SU-DHL-6 (cell line): ENCODE results near the gene CDX2.

Experiments
- H2AFZ ChIP-seq: fragments of 200-600 bp; sonication (generic); 2 replicates; pipeline ENCODE4 v1.6.1; 2014; ENCODE audit warnings: low read depth, mild to moderate bottlenecking, moderate library complexity, mixed read lengths, antibody characterized with exemption, low read length; ENCODE audit not compliant: severe bottlenecking
- H3F3A ChIP-seq: fragments of 200-600 bp; shearing (Covaris generic); 2 replicates; pipeline ENCODE4 v1.6.0; 2016; ENCODE audit warnings: antibody characterized with exemption, mild to moderate bottlenecking; ENCODE audit not compliant: insufficient read depth
- H3K27ac ChIP-seq: fragments of 200-600 bp; sonication (generic); 2 replicates; pipeline ENCODE4 v1.5.1; 2016; ENCODE audit warnings: low read depth, mild to moderate bottlenecking, low read length, moderate library complexity, mixed read lengths
- H3K27me3 ChIP-seq: fragments of 200-600 bp; sonication (generic), shearing (Covaris generic); 2 replicates; pipeline ENCODE4 v1.6.0; 2014; ENCODE audit warnings: mild to moderate bottlenecking, low read length
- H3K36me3 ChIP-seq: fragments of 200-600 bp; sonication (generic); 2 replicates; pipeline ENCODE4 v1.6.1; 2014; ENCODE audit warnings: mild to moderate bottlenecking, low read length, mixed read lengths
- H3K4me2 ChIP-seq: fragments of 300-600, 200-600 bp; shearing (Covaris generic), sonication (generic); 2 replicates; pipeline ENCODE4 v1.6.0; 2014; ENCODE audit warnings: low read length, low read depth, mild to moderate bottlenecking; ENCODE audit not compliant: poor library complexity, severe bottlenecking
- H3K4me3 ChIP-seq: fragments of 200-600 bp; sonication (generic); 2 replicates; pipeline ENCODE4 v1.5.1; 2014; ENCODE audit warnings: antibody characterized with exemption, low read length, mild to moderate bottlenecking, mixed read lengths; ENCODE audit not compliant: insufficient read depth, poor library complexity, severe bottlenecking
- H3K79me2 ChIP-seq: fragments of 200-600 bp; sonication (generic); 2 replicates; pipeline ENCODE4 v1.6.1; 2014; ENCODE audit warnings: mild to moderate bottlenecking, low read length, moderate library complexity; ENCODE audit not compliant: insufficient read depth
- H3K9ac ChIP-seq: fragments of 200-600 bp; sonication (generic); 2 replicates; pipeline ENCODE4 v1.7.0; 2014; ENCODE audit warnings: mild to moderate bottlenecking, low read length
- H3K9me2 ChIP-seq: fragments of 200-600 bp; sonication (generic); replicated peaks from 2 replicates; pipeline ENCODE4 v1.6.1; 2014; ENCODE audit warnings: low read length; ENCODE audit not compliant: insufficient read depth
- H3K9me3 ChIP-seq: fragments of 200-600 bp; sonication (generic); 2 replicates; pipeline ENCODE4 v1.6.1; 2014; ENCODE audit warnings: low read length, mixed read lengths; ENCODE audit not compliant: insufficient read depth
- H4K20me1 ChIP-seq: fragments of 200-600 bp; sonication (generic); 2 replicates; pipeline ENCODE4 v1.6.1; 2014; ENCODE audit warnings: low read depth, mild to moderate bottlenecking, antibody characterized with exemption, low read length, moderate library complexity, mixed read lengths
- EZH2phosphoT487 ChIP-seq: fragments of 200-600 bp; sonication (generic), shearing (Covaris generic); conservative IDR thresholded peaks from 2 replicates; pipeline ENCODE4 v1.6.1; 2018; ENCODE audit warnings: mild to moderate bottlenecking, antibody characterized with exemption, low read length, moderate library complexity, mixed read lengths
- TF ChIP-seq, protein P1 (sequence below): fragments of 200-600 bp; sonication (generic); IDR thresholded peaks from one replicate; pipeline ENCODE4 v1.5.1; 2017; ENCODE audit warnings: antibody characterized with exemption, mild to moderate bottlenecking, low read length, moderate library complexity; ENCODE audit not compliant: insufficient read depth, poor library complexity, severe bottlenecking

The CDX2 gene

DNA sequence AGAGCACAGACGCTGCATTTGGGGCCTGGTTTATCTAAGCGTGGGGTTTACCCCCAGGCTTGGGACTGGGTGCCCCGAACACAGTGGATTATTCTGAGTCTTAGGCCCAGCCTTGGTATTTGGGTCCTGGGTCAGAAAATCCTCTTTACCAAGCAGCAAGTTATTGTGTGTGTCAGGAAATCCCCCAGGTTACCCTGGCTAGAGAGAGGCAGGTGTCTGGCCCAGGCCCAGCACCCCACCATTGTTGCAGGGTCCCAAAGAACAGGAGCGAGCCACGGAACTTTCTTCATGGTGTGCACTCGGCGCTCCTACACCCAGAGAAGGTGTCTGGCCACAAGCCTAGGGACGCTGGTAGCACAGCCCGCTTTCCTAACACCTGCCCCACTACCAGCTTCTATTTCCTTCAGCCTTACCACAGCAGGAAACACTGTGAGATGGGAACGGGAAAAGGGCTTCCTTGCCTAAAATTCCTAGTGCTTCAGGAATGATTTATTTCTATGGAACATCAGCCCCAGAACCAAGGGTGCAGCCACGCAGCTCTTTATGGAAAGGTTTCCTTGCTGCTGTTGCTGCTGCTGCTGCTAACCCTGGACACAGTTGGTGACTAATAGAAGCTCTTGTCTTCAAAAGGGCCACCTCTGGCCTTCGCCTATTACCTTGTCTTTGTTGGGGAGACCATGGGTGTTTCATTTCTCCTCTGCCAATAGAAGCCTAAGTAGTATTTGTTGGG is 7.4 kb upstream of the CDX2 start:
- Histone ChIP-seq H3K4me2 (no peak overlapping the region), H3K27me3 (no peaks in the 10 kb centered on the region), H3K79me2 (no peaks in the 10 kb centered on the region), H2AFZ (no peak overlapping the region), H3K9me2 (no peaks in the 10 kb centered on the region), H3K9ac (no peak overlapping the region), H3K36me3 (no peaks in the 10 kb centered on the region), H4K20me1 (no peaks in the 10 kb centered on the region), H3F3A (no peaks in the 10 kb centered on the region), H3K9me3 (no peaks in the 10 kb centered on the region), H3K4me3 (no peak overlapping the region), H3K27ac (no peak overlapping the region)
- no peak for TF ChIP-seq EZH2phosphoT487
- TF ChIP-seq, protein P1, sequence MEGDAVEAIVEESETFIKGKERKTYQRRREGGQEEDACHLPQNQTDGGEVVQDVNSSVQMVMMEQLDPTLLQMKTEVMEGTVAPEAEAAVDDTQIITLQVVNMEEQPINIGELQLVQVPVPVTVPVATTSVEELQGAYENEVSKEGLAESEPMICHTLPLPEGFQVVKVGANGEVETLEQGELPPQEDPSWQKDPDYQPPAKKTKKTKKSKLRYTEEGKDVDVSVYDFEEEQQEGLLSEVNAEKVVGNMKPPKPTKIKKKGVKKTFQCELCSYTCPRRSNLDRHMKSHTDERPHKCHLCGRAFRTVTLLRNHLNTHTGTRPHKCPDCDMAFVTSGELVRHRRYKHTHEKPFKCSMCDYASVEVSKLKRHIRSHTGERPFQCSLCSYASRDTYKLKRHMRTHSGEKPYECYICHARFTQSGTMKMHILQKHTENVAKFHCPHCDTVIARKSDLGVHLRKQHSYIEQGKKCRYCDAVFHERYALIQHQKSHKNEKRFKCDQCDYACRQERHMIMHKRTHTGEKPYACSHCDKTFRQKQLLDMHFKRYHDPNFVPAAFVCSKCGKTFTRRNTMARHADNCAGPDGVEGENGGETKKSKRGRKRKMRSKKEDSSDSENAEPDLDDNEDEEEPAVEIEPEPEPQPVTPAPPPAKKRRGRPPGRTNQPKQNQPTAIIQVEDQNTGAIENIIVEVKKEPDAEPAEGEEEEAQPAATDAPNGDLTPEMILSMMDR, result no peak

DNA sequence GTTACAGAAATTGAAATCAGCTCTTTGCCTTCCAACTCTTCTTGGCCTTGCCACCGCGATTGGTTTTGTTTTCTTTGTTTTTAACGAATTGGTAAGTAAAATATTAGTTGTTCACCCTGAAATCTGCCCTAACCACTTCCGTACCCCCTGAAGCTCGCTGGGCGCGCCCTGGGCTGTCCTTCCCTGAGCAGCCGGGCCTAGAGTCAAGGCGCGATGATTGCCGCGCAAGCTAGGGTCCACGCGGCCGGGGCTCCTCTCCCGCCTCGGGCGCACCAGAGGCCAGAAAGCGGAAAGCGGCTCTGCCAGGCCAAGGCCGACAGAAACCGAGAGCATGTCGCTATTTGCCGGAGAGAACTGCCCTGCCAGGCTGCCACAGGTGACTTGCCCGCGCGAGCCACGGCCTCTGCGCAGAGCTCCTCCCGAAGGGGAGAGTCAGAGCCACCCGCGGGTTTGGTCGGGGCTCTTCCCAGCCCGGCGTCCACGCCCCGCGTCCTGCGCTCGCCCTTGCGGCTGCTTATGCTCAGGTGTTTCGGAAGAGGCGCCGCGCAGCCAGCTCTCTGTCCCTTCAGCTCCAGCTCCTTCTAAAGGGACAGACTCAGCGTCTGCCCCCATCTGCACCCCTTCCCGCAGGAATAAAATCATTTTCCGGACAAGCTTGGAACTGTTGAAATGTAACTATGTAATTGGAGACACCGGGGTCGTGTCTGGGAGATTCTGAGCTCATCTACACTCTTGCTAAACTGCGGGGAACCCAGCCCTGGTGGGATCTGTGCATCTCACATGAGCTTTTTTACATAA is 6.6 kb upstream of the CDX2 start:
- no peaks in the 10 kb centered on the region for H4K20me1 ChIP-seq
- no peak overlapping the region for H3K4me3 ChIP-seq
- no peak overlapping the region for H3K4me2 ChIP-seq
- H3K79me2 ChIP-seq, result no peaks in the 10 kb centered on the region
- H3K9ac ChIP-seq, result no peak overlapping the region
- TF ChIP-seq, protein P1, result no peak
- TF ChIP-seq EZH2phosphoT487, result no peak
- H3K36me3 ChIP-seq, result no peaks in the 10 kb centered on the region
- H2AFZ ChIP-seq, result no peak overlapping the region
- no peak overlapping the region for H3K27ac ChIP-seq
- no peaks in the 10 kb centered on the region for H3F3A ChIP-seq
- H3K9me2 ChIP-seq, result no peaks in the 10 kb centered on the region
- H3K9me3 ChIP-seq, result no peaks in the 10 kb centered on the region
- no peaks in the 10 kb centered on the region for H3K27me3 ChIP-seq

DNA sequence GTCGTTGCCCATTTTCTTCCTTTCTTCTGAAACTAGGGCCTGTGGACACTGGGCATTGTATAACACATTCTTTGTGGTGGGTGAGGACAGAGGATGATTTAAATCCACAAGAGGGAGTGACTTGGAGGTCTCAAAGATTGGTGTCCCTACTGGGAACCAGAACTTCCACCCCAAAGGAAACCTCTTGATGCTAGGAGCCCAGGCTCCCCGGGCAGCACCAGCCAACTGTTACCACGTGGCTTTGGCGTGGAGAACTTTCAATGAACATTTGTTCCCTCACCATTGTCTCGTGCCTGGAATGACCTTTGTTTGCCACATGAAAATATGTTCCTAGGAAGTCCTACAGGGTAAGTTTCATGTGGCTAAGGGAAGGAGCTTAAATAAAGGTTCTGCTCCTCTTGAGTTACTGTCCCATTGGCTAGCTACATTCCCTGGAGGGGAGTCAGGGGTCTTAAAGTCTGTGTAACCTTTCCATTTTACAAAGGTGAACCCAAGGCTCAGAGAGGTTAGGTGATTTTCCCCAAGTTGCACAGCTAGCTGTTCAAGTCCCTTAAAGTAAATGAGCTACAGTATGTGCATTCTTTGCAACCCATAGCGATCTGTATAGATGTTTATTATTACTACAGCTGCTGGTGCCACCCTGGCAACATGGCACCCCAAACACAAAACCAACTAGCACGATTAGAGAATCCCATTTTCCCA is 5.0 kb upstream of the CDX2 start:
- no peak for TF ChIP-seq EZH2phosphoT487
- TF ChIP-seq, protein P1, result no peak
- H3K4me3 ChIP-seq, result no peak overlapping the region
- no peak overlapping the region for H3K4me2 ChIP-seq
- no peaks in the 10 kb centered on the region for H3K36me3 ChIP-seq
- no peaks in the 10 kb centered on the region for H4K20me1 ChIP-seq
- H3K9me2 ChIP-seq, result no peaks in the 10 kb centered on the region
- no peaks in the 10 kb centered on the region for H3K79me2 ChIP-seq
- no peaks in the 10 kb centered on the region for H3K9me3 ChIP-seq
- H2AFZ ChIP-seq, result no peak overlapping the region
- no peaks in the 10 kb centered on the region for H3K27me3 ChIP-seq
- no peak overlapping the region for H3K27ac ChIP-seq
- H3K9ac ChIP-seq, result no peak overlapping the region
- no peaks in the 10 kb centered on the region for H3F3A ChIP-seq
